ENCODE measurements around the gene KNSTRN.

DNA sequence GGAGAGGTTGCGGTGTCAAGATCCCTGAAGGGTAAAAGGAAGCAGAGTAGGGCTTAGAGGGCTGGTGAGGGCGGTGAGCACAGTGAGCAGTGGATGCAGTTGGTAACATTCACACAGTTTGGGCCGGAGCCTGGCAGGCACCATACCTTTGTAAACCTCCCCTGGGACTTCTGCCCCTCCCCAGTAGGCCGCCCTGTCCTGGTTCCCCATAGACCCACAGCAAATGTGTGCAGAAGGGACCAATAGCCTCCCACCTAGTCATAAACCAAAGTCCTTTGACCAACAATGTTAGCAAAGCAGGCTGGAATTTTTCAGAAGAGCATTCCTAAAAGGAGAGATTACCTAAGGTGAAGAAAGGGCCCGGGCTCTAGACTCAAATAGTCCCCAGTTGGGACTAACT lies 33.4 kb upstream of the KNSTRN start:
- TF ChIP-seq POLR2A (IDR thresholded peaks at IDR 0.05) = no peak
- TF ChIP-seq, protein P1, sequence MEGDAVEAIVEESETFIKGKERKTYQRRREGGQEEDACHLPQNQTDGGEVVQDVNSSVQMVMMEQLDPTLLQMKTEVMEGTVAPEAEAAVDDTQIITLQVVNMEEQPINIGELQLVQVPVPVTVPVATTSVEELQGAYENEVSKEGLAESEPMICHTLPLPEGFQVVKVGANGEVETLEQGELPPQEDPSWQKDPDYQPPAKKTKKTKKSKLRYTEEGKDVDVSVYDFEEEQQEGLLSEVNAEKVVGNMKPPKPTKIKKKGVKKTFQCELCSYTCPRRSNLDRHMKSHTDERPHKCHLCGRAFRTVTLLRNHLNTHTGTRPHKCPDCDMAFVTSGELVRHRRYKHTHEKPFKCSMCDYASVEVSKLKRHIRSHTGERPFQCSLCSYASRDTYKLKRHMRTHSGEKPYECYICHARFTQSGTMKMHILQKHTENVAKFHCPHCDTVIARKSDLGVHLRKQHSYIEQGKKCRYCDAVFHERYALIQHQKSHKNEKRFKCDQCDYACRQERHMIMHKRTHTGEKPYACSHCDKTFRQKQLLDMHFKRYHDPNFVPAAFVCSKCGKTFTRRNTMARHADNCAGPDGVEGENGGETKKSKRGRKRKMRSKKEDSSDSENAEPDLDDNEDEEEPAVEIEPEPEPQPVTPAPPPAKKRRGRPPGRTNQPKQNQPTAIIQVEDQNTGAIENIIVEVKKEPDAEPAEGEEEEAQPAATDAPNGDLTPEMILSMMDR (IDR thresholded peaks at IDR 0.05 in 4 of 5, conservative IDR thresholded peaks at IDR 0.05 in 1 of 5) = no peak
